CD14-positive monocyte (primary cell): Measurements from ENCODE around the gene NIP7. TPM values are rescaled to one million over a fixed set of nuclear protein-coding genes. Genes with fewer than 3 reads are reported as not detected.
A peak's percentile ranks its signal among the peaks of the same experiment; 100 is the strongest.

Source experiments
- DNase-seq, 3 donors: peaks; one replicate each; pipeline ENCODE4 v3.0.0-alpha.2; 2011 to 2022
- H2AFZ ChIP-seq: 2 replicates; pipeline ENCODE4 v1.6.0; 2012; ENCODE audit warnings: mild to moderate bottlenecking, low read depth, low read length, inconsistent platforms; ENCODE audit not compliant: insufficient read depth, poor library complexity, severe bottlenecking
- H3K27ac ChIP-seq, 2 donors: 1 replicate in 1 of 2; 2 replicates in 1 of 2; pipeline ENCODE4 v1.5.1; 2012 to 2013; ENCODE audit warnings: low read length in 2 of 2, control low read depth in 1 of 2, inconsistent platforms in 1 of 2, low read depth in 1 of 2, mild to moderate bottlenecking in 1 of 2
- H3K27me3 ChIP-seq, 2 donors: one replicate each; pipeline versions ENCODE4 v1.6.0 to v1.6.1; 2011 to 2013; ENCODE audit warnings: low read length in 2 of 2; ENCODE audit not compliant: control insufficient read depth in 2 of 2, insufficient read depth in 2 of 2
- H3K36me3 ChIP-seq, 2 donors: replicated peaks in 1 of 2; 1 replicate in 1 of 2; 2 replicates in 1 of 2; pipeline versions ENCODE4 v1.5.1 to v1.6.1; 2012 to 2013; ENCODE audit warnings: low read length in 2 of 2, control low read depth in 1 of 2, inconsistent platforms in 1 of 2, mild to moderate bottlenecking in 1 of 2; ENCODE audit not compliant: insufficient read depth in 2 of 2, control insufficient read depth in 1 of 2
- H3K4me1 ChIP-seq, 2 donors: 1 replicate in 1 of 2; 2 replicates in 1 of 2; pipeline versions ENCODE4 v1.5.1 to v1.6.1; 2012 to 2013; ENCODE audit warnings: low read length in 2 of 2, control low read depth in 1 of 2, inconsistent platforms in 1 of 2, mild to moderate bottlenecking in 1 of 2, moderate library complexity in 1 of 2; ENCODE audit not compliant: insufficient read depth in 2 of 2, control insufficient read depth in 1 of 2
- H3K4me2 ChIP-seq: replicated peaks from 2 replicates; pipeline ENCODE3; 2012; ENCODE audit warnings: low read length, moderate library complexity, mild to moderate bottlenecking; ENCODE audit not compliant: poor library complexity, severe bottlenecking; ENCODE audit errors: extremely low read depth
- H3K4me3 ChIP-seq, 3 experiments: fragments of 200-600 bp in 1 of 3; sonication (generic) in 1 of 3; replicated peaks in 1 of 3; 1 replicate in 2 of 3; 2 replicates in 1 of 3; pipeline ENCODE4 v1.5.1; 2011 to 2013; ENCODE audit warnings: low read length in 3 of 3, mild to moderate bottlenecking in 3 of 3, control low read depth in 2 of 3, low read depth in 2 of 3, inconsistent platforms in 1 of 3, moderate library complexity in 1 of 3
- H3K79me2 ChIP-seq: 2 replicates; pipeline ENCODE4 v1.6.0; 2012; ENCODE audit warnings: mild to moderate bottlenecking, control low read depth, inconsistent platforms, low read length, moderate library complexity; ENCODE audit not compliant: insufficient read depth
- H3K9ac ChIP-seq: 2 replicates; pipeline ENCODE4 v1.6.0; 2017; ENCODE audit warnings: low read length, mild to moderate bottlenecking; ENCODE audit not compliant: insufficient read depth, poor library complexity, severe bottlenecking
- H3K9me3 ChIP-seq, 2 donors: replicated peaks in 1 of 2; 1 replicate in 1 of 2; 2 replicates in 1 of 2; pipeline versions ENCODE4 v1.5.1 to v1.6.1; 2012 to 2013; ENCODE audit warnings: low read length in 2 of 2, control low read depth in 1 of 2; ENCODE audit not compliant: control insufficient read depth in 1 of 2, insufficient read depth in 1 of 2
- H4K20me1 ChIP-seq: 2 replicates; pipeline ENCODE4 v1.6.0; 2012; ENCODE audit warnings: mild to moderate bottlenecking, low read length, control low read depth, moderate library complexity; ENCODE audit not compliant: insufficient read depth
- H3K27ac Mint-ChIP-seq, 7 donors: one replicate each; pipeline ENCODE4 v1.8.0; 2020; ENCODE audit warnings: mild to moderate bottlenecking in 7 of 7, mixed read lengths in 7 of 7, moderate library complexity in 6 of 7, inconsistent platforms in 2 of 7
- H3K27me3 Mint-ChIP-seq, 3 donors: one replicate each; pipeline ENCODE4 v1.8.0; 2021 to 2022; ENCODE audit warnings: low read depth in 3 of 3, mild to moderate bottlenecking in 3 of 3, mixed read lengths in 3 of 3, moderate library complexity in 3 of 3, inconsistent platforms in 1 of 3
- H3K36me3 Mint-ChIP-seq, 2 donors: one replicate each; pipeline ENCODE4 v1.8.0; 2020; ENCODE audit warnings: mixed read lengths in 2 of 2, inconsistent platforms in 1 of 2, mild to moderate bottlenecking in 1 of 2
- H3K4me1 Mint-ChIP-seq: one replicate; pipeline ENCODE4 v1.8.0; 2020; ENCODE audit warnings: mild to moderate bottlenecking, mixed read lengths
- H3K4me3 Mint-ChIP-seq, 2 donors: one replicate each; pipeline ENCODE4 v1.8.0; 2020; ENCODE audit warnings: mild to moderate bottlenecking in 2 of 2, mixed read lengths in 2 of 2, moderate library complexity in 1 of 2
- H3K9me3 Mint-ChIP-seq, 7 donors: one replicate each; pipeline ENCODE4 v1.8.0; 2020 to 2022; ENCODE audit warnings: mixed read lengths in 7 of 7, mild to moderate bottlenecking in 6 of 7, moderate library complexity in 6 of 7, inconsistent platforms in 2 of 7
- CTCF ChIP-seq: fragments of 200-600 bp; IDR thresholded peaks from one replicate; pipeline ENCODE4 v1.8.0; 2022; ENCODE audit warnings: antibody characterized with exemption, mild to moderate bottlenecking
- WGBS: methylation state at CpG from one replicate; pipeline ENCODE4 v1.1.5; 2013; ENCODE audit warnings: missing lambda C conversion rate; ENCODE audit not compliant: insufficient coverage; 5-methylcytosine and 5-hydroxymethylcytosine counted together
- intact Hi-C, 2 donors: fragments of 100-400 bp; cut with micrococcal nuclease; formaldehyde crosslinking; loops; one replicate each; pipeline versions ENCODE4 v1.15.0 to v1.15.1; 2023
- polyA plus RNA-seq, 3 donors: library from polyadenylated mRNA; depleted of rRNA in 1 of 3; unstranded in 2 of 3; stranded (reverse) in 1 of 3; fragments of 300-500 nt in 2 of 3; fragments of >200 nt in 1 of 3; fragmentation: Illumina TruSeq in 2 of 3; gene quantifications; 1 replicate in 2 of 3; 2 replicates in 1 of 3; pipeline ENCODE4 v1.2.3, GENCODE V29; 2012 to 2021

The NIP7 gene
- polyA plus RNA-seq, 3 donors, result 3.0 to 16.4 (median 14.2) TPM

GRCh38 chr16:69324585-69325253 is 14.9 kb upstream of the NIP7 start:
- peaks cover 69% of the 10 kb centered on the region for H3K79me2 ChIP-seq
- H3K36me3 ChIP-seq, result peaks cover 64 to 82% of the 10 kb centered on the region in 2 donors
- peaks cover 84% of the 10 kb centered on the region for H4K20me1 ChIP-seq
- Mint-ChIP-seq H3K4me1 (peaks cover 29% of the 10 kb centered on the region), H3K36me3 (peaks cover 61 to 85% of the 10 kb centered on the region in 2 donors), H3K27me3 (peaks cover 0 to 1% (median 1%) of the 10 kb centered on the region in 3 donors), H3K27ac (peak overlapping the region in 3 of 7 donors; percentile 9 to 43 (median 33)), H3K4me3 (no peak overlapping the region), H3K9me3 (no peaks in the 10 kb centered on the region)
- intact Hi-C loops, result no loop called here
- H3K27me3 ChIP-seq, result no peaks in the 10 kb centered on the region
- WGBS, result 81% methylated on average over 3 of the region's 10 CpGs
- H2AFZ ChIP-seq, result no peak overlapping the region
- H3K4me1 ChIP-seq, result peaks cover 7 to 16% of the 10 kb centered on the region in 2 donors
- no peaks in the 10 kb centered on the region for H3K9me3 ChIP-seq
- H3K4me2 ChIP-seq, result no peak overlapping the region
- H3K9ac ChIP-seq, result no peak overlapping the region
- peak overlapping the region in 1 of 2 donors; percentile 26 for H3K27ac ChIP-seq
- no peak for DNase-seq
- TF ChIP-seq CTCF, result no peak
- no peak overlapping the region for H3K4me3 ChIP-seq

GRCh38 chr16:69325784-69326171 is 13.8 kb upstream of the NIP7 start:
- H3K9ac ChIP-seq, result no peak overlapping the region
- H3K36me3 ChIP-seq, result peaks cover 53 to 72% of the 10 kb centered on the region in 2 donors
- H3K27me3 ChIP-seq, result no peaks in the 10 kb centered on the region
- H3K36me3 Mint-ChIP-seq, result peaks cover 55 to 75% of the 10 kb centered on the region in 2 donors
- peaks cover 10 to 24% of the 10 kb centered on the region in 2 donors for H3K4me1 ChIP-seq
- no peak for DNase-seq
- H3K4me3 Mint-ChIP-seq, result no peak overlapping the region
- H3K27me3 Mint-ChIP-seq, result peaks cover 0 to 1% (median 1%) of the 10 kb centered on the region in 3 donors
- no peak for TF ChIP-seq CTCF
- H3K27ac Mint-ChIP-seq, result peak overlapping the region in 2 of 7 donors; percentile 52 to 59
- H3K9me3 Mint-ChIP-seq, result no peaks in the 10 kb centered on the region
- no peak overlapping the region for H2AFZ ChIP-seq
- intact Hi-C loops, result no loop called here
- no peak overlapping the region for H3K4me2 ChIP-seq
- peaks cover 79% of the 10 kb centered on the region for H4K20me1 ChIP-seq
- peaks cover 30% of the 10 kb centered on the region for H3K4me1 Mint-ChIP-seq
- H3K79me2 ChIP-seq, result peaks cover 70% of the 10 kb centered on the region
- H3K9me3 ChIP-seq, result no peaks in the 10 kb centered on the region
- H3K4me3 ChIP-seq, result no peak overlapping the region
- WGBS, result 96% methylated on average over 6 of the region's 6 CpGs
- H3K27ac ChIP-seq, result peak overlapping the region in 1 of 2 donors; percentile 31
